ENCODE results near the gene TAB2. TPM values are rescaled to one million over a fixed set of nuclear protein-coding genes. Genes with fewer than 3 reads are reported as not detected.
"Not testable (repeated sequence)": the region's sequence is repeated elsewhere in the genome, so short reads cannot be mapped to it uniquely, and the experiment has no call there.

The TAB2 gene
- total RNA-seq, 1 donor from 2014 or later = 15.0 TPM

DNA sequence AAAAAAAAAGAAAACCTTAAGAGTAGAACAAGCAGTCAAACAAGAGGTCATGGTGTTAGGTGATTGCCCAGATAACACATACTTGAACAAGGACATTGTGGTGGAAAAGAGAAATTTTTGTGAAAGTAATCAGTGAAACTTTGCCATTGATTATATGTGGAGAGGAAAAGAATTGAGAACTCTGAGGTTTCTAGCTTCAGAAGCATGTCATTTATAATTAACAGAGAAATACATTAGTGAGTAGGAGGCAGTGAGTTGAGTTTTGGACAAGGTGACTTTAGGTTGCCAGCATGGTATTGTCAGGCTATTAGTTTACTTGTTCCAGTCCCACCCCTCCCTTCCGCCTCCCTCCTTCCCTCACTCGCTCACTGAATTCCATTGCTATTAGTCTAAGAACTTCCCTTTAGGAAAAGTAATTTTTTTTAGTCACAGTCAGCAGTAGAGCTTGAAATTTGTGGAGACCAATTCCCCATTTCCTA is 17.2 kb downstream of the TAB2 start:
- peak; percentile 51 for DNase-seq

DNA sequence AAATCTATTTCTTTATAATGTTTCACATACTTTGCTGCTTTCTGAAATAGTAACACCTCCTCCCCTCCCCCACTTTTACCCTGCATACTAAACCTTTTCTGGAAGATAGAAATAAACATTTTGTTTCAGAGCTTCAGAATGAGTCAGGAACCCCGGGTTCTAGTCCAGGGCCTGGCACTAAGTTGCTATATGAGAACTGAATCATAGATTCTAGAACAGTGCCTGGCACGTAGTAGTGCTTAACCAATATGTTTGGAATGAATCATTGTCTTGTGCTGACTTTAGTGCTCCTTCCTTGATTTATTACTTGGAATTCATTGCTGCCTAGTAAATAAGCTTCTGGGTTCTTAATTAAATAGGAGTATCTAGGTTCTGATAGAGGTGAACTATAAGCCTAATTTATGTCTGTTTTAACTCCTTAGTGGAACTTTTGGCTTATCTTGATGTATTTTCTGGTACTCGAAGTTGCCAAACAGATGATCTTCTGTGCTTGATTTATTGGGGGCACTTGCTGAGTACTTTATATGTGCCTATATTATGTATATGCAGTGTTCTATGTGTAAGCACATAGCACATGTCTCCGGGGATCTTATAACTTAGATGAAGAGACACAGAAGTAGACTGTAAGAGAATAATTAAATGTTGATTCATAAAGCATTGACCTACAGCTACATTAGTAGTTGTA is 18.6 kb downstream of the TAB2 start:
- peak; percentile 58 for DNase-seq

DNA sequence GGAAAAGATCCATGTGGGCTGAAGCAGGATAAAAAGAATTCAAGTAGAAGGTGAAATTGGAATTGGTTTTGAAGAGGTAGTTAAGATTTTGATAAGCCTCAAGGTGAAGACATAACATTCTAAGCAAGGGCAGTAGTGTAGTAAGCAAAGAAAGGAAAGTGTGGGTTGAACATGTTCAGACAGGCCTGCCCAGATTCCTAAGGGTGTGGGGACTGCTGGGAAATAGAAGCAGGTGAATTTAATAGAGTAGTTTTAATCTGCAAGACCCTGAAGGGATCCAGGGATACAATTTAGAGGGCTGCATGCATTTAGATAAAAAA is 19.1 kb downstream of the TAB2 start:
- DNase-seq = peak; percentile 35

DNA sequence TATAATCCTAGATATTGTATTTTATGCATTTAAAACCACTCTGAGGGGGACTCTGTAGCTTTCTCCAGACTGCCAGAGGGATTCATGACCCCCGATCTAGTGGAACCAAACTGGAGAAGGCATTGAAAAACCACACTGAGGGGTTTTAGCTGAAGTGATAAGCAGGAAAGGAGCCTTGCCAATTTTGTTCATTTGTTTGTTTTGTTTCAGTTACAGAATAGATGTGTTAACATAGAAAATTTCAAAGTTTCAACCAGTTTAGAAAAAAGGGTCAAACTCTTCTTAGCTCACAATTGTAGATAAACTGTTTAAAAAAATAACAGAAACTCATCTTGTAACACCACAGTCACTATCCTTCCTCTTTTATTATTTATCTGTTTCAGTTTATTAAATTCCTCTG is 19.8 kb downstream of the TAB2 start:
- no peak for DNase-seq

DNA sequence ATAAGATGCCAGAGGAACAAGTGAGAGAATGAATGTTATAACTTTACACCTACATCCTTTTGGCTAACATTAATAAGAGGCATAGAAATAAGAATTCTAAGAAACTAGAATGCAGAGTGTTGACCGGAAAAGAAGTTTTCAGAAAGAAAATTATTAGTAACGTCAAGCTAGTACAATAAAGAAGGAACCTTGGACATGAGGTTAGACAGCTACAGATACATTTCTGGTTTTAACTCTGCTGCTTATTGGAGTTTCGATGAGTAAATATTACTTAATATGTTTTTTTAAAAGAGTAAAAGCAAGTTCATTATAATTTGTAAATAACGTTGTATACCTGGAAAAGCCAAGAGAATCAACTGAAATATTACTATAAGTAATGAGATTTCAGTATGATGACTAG is 22.7 kb downstream of the TAB2 start:
- DNase-seq = no peak

DNA sequence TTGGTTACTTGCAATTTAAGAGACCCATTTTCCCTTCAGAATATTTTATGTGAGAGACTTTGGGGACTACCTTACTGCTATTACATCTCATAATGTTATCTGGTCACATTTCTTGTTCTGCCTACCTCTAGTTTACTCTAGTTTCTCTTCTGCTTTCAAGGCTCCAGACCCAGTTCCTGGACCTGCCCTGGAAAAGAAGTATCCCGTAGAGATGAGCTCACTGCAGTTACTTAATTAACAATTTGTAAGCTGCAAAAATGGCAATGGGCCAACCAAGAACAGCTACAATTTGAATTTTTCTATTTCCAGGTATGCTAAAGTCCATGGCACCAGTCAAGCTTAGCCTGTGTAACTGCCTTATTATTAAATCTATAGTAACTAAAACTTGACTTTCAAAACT is 25.0 kb downstream of the TAB2 start:
- no peak for DNase-seq

DNA sequence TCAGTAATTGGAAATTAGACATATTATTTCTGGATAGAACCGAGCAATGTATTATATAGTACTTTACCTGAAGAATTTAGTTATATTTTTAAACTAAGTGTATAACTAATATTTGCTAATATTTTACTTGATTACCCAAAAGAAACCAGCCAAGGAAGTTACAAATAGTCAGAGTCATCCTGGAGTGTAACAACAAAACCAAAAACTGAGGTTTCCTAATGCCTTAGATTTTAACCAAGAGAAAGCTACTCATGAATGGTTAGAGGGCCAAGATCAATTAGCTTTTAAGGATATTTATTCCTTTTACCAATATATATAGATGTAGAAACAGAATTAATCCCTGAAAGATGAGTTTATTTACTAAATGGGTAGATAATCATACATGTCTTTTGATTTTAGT is 26.0 kb downstream of the TAB2 start:
- no peak for DNase-seq

DNA sequence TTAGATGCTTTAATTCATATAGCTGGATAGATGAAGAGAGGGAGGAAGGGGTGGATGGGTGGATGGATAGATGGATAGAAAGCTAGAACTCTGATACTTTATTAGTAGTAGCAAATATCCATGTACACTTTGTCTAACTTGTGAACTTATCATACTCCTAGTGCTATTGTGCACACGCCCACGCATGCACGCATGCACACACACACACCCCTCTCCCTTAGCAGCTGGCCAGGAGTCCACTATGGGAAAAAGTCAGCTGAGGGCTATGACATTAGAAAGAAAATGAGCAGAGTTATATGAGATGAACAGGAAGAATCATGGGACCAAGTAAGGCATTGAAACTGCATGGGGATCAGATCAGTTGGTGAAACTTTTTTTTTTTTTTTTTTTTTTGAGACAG is 28.6 kb downstream of the TAB2 start:
- no peak for DNase-seq

DNA sequence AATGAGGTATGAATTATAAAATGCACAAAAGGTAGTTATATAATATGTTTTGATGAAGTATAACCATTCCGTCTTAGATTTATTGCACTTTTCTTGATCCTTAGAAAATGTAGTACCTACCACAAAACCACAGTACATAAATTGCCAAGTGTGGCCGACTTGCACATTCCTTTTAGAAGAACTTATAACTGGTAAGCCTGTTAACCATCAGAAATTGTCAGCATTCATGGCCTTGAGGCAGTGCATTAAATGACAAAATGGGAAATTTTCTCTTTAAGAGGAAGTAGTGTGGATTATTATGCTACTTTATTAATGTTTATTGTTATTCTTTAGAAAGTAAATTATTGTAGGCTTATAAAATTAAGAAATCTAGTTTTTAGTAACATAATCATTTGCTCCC is 29.6 kb downstream of the TAB2 start:
- DNase-seq = no peak

DNA sequence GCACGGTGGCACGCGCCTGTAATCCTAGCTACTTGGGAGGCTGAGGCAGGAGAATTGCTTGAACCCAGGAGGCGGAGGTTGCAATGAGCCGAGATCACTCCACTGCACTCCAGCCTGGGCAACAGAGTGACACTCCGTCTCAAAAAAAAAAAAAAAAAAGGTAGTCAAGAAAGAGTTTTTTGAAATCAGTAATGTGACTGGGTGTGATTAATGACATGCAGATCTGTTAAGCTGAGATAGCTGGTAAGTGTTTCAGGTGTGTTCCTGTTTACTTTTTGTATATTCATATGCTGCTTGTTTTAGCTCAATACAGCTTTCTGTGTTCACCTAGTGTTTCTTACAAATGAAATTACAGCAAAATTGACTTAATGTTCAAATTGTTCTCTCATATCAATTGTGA is 31.8 kb downstream of the TAB2 start:
- DNase-seq = not testable (repeated sequence)

DNA sequence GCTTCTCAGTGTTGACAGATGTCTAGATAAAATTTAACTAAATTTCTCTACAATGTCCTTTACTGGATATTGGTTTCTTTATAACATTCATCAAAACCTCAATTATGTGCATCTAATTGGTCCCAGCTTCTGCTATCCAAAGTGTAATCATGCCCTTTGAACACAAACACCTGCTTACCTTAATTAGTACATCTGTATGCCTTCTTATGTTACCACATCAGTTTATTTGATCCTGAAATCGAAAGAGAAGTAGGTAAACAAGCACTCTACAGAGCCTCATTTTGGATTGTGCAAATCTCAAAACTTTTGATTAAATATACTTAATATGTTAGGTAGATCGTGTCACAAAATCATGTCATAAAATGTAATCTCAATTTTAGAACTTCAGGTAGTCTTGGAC is 36.5 kb downstream of the TAB2 start:
- no peak for DNase-seq

DNA sequence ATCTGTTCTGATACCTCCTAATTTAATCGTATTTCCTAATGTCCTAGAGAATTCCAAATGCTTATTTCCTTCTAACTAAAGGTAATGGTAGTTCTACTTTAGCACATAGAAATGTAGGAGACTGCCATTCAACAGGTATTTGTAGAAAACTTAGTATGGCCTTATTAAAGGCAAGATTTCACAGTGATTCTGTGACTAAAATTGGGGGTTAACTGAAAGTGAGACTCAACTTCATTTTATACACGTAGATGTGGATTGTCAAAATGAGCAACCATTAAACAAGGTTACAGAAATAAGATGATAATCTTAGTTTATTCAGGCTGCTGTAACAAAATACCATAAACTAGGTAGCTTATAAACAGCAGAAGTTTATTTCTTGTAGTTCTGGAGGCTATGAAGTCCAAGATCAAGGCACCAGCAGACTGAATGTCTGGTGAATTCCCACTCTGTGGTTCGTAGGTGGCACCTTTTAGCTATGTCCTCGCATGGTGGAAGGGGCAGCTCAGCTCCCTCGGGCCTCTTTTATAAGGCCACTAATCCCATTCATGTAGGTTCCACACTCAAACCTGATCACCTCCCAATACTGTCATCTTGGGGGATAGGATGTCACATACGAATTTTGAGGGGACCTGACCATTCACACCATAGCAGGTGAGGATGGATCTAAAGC is 38.7 kb downstream of the TAB2 start:
- DNase-seq = no peak

DNA sequence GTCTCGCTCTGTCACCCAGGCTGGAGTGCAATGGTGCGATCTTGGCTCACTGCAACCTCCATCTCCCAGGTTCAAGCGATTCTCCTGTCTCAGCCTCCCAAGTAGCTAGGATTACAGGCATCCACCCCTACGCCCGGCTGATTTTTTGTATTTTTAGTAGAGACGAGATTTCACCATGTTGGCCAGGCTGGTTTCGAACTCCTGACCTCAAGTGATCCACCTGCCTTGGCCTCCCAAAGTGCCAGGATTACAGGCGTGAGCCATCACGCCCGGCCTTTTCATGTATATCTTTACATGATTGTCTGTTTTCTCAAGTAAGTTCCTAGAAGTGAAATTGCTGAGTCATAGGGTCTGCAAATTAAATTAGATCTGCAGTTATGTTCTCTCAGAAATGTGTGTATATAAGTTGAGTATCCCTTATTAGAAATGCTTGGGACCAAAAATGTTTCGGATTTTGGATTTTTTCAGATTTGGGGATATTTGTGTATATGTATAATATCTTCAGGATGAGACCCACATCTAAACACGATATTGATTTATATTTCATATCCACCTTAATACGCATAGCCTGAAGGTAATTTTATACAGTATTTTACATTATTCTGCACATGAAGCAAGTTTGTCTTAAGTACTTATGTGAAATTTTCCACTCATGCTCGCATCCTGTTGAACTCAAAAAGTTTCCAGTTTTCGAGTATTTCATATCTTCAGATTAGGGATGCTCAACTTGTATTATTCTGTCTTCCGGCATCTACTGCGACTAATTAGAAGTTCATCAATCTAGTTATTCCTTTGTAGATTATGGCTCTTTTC is 40.4 kb downstream of the TAB2 start:
- DNase-seq = no peak

DNA sequence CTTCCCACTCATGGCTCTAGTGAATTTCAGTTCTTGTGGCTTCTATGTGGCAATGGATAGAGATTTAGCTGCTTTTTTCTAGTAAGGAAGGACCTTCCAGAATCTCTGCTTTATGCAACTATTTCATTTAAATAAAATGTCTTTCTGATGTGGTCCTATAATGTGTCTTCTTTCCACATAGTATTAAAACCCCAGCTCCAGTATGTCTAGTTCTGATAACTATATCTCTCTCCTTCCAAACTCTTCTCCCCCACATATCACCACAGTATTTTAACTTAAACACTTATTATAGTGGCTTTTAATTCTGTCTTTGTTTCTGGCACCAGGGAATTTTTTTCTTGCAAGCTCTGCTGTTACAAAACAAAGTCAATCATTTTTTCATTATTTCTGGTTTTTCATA is 41.9 kb downstream of the TAB2 start:
- DNase-seq = no peak

DNA sequence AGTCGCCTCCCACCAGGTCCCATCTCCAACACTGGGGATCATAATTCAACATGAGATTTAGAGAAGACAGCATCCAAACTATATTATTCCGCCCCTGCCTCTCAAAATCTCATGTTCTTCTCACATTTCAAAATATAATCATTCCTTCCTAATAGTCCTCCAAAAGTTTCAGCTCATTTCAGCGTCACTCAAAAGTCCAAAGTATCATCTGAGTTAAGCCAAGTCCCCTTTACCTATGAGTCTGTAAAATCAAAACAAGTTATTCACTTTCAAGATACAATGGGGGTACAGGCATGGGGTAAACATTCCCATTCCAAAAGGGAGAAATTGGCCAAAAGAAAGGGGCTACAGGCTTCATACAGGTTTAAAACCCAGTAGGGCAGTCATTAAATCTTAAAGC is 43.0 kb downstream of the TAB2 start:
- DNase-seq = no peak

DNA sequence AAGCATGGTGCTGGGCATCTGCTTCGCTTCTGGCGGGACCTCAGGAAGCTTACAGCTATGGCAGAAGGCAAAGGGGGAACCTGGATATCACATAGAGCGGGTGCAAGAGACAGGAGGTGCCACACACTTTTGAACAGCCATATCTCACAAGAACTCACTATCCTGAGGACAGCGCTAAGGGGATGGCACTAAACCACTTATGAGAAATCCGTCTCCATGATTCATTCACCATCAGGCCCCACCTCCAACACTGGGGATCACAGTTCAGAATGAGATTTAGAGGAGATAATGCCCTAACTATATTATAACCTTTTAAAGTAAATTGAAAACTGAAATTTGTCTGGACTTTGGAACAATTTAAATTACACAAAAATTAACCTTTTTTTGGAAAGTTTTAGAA is 44.8 kb downstream of the TAB2 start:
- no peak for DNase-seq

DNA sequence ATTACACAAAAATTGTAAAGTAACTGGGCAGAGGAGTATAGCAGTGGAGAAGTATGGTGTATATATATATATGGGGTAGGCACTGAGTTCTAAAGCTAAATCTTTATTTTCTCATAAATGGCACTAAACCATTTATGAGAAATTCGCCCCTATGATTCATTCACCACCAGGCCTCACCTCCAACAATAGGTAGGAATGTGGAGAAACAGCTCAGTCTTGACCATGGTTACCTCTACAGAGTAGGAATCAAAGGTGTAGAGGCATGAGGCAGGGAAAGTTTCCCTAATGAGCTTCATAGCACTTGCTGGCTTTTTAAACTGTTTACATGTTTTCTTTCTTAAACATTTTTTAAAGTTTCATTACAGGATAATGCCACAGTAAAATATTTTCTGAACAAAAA is 45.6 kb downstream of the TAB2 start:
- no peak for DNase-seq

DNA sequence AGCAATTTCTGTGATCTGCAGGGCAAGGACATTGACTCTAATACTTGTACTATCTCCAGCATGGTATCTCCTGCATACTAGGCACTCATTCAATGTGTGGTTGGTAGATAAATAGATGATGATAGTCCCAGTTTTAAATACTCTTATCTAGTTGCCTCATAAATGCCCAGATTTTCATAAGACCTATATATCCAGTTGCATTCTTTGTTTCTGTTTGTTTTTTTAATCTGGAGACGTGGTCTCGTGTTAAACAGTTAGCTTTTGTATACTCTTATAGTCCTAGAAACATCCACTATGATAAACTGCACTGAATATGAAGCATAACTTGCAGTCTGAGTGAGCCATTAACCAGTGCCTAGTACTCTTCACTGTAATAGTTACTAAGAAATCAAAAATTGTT is 47.0 kb downstream of the TAB2 start:
- DNase-seq = no peak

DNA sequence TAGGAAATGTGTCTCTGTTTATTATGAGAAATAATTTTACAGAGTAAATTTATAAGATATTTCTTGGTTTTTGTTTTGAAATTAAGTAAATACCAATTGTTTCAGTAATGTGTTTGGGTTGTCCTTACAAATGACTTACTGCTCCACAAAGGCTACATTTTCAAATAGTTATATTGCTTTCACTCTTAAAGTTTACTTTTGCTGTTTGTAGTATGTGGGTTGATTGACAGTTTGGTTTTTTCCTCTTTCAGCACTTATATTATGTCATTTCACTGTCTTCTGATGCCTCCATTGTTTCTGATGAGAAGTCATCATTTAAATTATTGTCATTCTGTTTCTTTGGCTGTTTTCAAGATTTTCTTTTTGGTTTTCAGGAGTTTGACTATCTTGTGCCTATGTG is 47.7 kb downstream of the TAB2 start:
- no peak for DNase-seq

DNA sequence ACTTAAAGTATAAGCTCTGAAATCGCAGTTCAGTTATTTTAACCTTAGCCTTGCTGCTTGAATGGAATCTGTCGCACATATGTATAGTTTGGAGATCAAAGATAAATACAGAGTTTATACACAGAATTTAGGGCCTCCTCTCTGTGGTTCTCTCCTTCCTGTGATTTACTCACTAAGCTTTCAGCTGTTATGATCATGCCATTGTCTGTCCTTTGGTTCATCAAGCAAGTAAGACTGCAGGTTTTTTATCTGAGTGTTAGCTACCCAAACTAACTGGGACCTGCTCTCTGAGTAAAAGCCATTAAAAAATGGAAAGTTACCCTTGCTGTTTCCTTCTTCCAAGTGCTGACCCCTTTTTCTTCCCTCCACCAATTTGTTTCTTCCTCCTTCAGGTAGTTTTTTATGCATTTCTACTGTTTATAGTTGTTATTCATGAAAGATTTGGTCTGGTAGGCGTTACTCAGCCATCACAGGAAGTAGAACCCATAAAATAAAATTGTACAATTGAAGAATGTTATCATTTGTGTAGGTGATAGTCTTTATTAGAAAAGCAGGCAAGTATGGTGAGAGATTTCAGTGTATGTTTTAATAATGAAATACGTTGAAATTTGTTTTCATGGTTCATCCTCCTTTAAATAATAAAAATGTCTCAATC is 48.9 kb downstream of the TAB2 start:
- DNase-seq = peak; percentile 1

DNA sequence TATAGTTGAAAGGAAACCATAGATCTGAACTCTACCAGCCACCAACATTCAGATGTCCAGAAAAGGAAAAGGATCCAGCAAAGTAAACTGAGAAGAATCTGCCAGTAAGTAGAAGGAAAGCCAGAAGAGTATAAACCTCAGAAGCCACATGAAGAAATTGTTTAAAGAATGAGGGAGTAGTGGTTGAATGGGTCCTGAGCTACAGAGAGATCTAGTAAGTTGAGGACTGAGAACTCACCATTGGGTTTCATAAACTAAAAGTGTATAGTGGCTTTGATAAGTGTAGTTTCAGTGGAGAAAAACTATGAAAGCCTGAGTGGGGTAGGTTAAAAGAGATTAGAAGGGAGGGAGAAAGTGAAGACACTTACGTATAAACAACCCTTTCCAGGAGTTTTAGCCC is 50.6 kb downstream of the TAB2 start:
- no peak for DNase-seq

DNA sequence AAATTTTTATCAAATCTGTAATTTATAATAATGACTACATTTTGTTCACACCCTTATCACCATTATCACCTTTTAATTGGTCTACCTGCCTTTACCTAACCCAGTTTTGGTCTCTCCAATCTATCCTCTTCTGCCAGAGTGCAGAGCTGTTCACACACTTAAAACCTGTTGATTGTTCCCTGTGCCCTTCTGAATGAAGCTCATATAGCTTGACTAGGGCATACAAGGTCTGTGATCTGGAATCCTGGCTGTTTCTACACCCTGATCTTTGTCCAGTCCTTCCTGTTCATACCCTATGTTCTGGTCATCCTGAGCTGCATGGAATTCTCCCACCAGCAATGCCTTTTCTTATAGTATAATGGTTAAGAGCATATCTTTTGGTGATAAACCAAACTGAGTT is 53.6 kb downstream of the TAB2 start:
- DNase-seq = no peak

DNA sequence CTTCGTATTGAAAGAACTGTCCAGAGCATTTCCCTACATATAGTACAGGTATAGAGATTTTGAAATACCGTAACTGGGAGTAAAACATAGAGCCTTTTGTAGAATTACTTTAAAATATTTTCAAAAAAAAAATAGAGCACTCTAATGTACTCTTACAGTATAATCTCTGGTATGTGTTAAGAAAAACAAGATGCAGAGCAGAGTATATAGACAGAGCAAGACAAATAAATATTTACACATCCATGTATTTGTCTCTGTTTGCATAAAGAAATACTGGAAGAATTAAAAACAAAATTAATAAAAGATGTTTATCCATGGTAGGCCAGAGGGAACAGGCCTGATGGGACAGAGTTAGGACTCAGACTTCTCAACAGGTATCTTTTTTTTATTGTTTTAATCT is 54.5 kb downstream of the TAB2 start:
- DNase-seq = no peak

DNA sequence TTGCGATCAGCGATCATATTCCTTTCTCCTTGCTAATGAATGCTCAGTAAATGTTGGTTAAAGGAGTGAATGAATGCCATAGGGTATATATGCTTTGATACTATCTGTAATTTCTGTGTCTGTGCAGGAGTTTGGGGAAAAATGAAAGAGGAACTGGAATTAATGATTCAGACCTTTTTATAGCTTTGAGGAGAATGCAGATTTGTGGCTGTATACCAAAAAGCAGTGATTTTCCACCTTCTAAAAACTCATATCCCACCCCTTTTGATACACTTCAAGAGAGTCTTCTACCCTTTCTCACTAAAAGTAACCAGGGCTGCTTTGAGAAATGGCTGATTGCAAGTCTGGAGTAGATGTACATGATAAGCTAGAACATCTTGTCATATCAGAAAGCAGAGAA is 56.0 kb downstream of the TAB2 start:
- DNase-seq = no peak
